ENCODE data around the gene SEC24C.
A peak's percentile ranks its signal among the peaks of the same experiment; 100 is the strongest.
"Not testable (repeated sequence)": the region's sequence is repeated elsewhere in the genome, so short reads cannot be mapped to it uniquely, and the experiment has no call there.

Gene SEC24C

GRCh38 chr10:73743905-73744663 lies at the start of gene SEC24C:
Gene SEC24C (plus strand): TSS chr10:73744372. CDS start chr10:73746833, 2,461 bp downstream.
- peak; percentile 96 for DNase-seq

- not testable (repeated sequence) for DNase-seq
These were observed 48.9 kb upstream of the SEC24C start for GRCh38 chr10:73695302-73695701.

- not testable (repeated sequence) for DNase-seq
These were observed 46.5 kb upstream of the SEC24C start, which contains the start of gene AGAP5 for GRCh38 chr10:73697675-73698159. Gene AGAP5 (minus strand): TSS chr10:73698109. CDS start chr10:73697755, 354 bp downstream.

GRCh38 chr10:73698819-73699218 lies 45.4 kb upstream of the SEC24C start:
- DNase-seq: not testable (repeated sequence)

- DNase-seq: not testable (repeated sequence)
These were observed 40.2 kb upstream of the SEC24C start for GRCh38 chr10:73703924-73704323.

GRCh38 chr10:73705506-73706072 lies 38.6 kb upstream of the SEC24C start:
- not testable (repeated sequence) for DNase-seq

- not testable (repeated sequence) for DNase-seq
These were observed 37.7 kb upstream of the SEC24C start for GRCh38 chr10:73706488-73706887.

- not testable (repeated sequence) for DNase-seq
These were observed 36.5 kb upstream of the SEC24C start for GRCh38 chr10:73707628-73708027.

- DNase-seq: not testable (repeated sequence)
These were observed 36.0 kb upstream of the SEC24C start for GRCh38 chr10:73708122-73708521.

- not testable (repeated sequence) for DNase-seq
These were observed 32.5 kb upstream of the SEC24C start for GRCh38 chr10:73711683-73712082.

GRCh38 chr10:73713912-73714311 lies 30.3 kb upstream of the SEC24C start:
- DNase-seq: not testable (repeated sequence)

- not testable (repeated sequence) for DNase-seq
These were observed 29.7 kb upstream of the SEC24C start for GRCh38 chr10:73714483-73714882.

GRCh38 chr10:73715179-73716156 lies 28.7 kb upstream of the SEC24C start:
- DNase-seq: not testable (repeated sequence)

GRCh38 chr10:73716251-73716650 lies 27.9 kb upstream of the SEC24C start:
- no peak for DNase-seq

- no peak for DNase-seq
These were observed 26.6 kb upstream of the SEC24C start for GRCh38 chr10:73717556-73717955.

- not testable (repeated sequence) for DNase-seq
These were observed 23.6 kb upstream of the SEC24C start for GRCh38 chr10:73720561-73720960.

- DNase-seq: no peak
These were observed 20.7 kb upstream of the SEC24C start for GRCh38 chr10:73723516-73723915.

GRCh38 chr10:73729781-73730152 lies 14.4 kb upstream of the SEC24C start:
- peak; percentile 44 for DNase-seq

- peak; percentile 94 for DNase-seq
These were observed 13.8 kb upstream of the SEC24C start for GRCh38 chr10:73730153-73730906.

GRCh38 chr10:73731588-73732375 lies 12.4 kb upstream of the SEC24C start:
- DNase-seq: no peak

GRCh38 chr10:73732426-73732825 lies 11.7 kb upstream of the SEC24C start:
- DNase-seq: no peak
